ENCODE data around the gene PDE4B.
"Not testable (repeated sequence)": the region's sequence is repeated elsewhere in the genome, so short reads cannot be mapped to it uniquely, and the experiment has no call there.

Gene PDE4B

DNA sequence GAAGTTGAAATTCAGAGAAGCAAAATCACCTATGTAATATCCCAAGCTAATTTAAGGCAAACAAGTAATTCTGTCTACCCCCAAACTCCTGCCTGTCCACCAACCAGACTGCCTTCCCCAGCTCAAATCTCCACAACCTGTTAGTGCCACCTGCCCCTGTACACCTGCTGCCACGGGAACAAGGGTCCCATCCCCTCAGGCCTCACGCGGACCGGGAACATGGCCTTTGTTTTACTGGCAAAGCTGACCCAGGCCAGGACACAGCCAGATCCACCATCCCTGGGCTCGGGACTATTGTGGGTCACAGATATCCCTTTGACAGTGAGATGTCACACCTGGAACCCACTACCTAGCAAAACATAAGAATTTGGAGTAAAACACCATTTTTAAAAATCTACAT is 601.9 kb downstream of the PDE4B start:
- H3K4me1 Mint-ChIP-seq: peaks cover 27% of the 10 kb centered on the region
- H3K36me3 Mint-ChIP-seq: no peaks in the 10 kb centered on the region
- no peak for ATAC-seq
- DNase-seq (ENCODE audit: low spot score in 2 of 2): no peak
- H3K4me3 Mint-ChIP-seq: no peak overlapping the region
- peaks cover 1% of the 10 kb centered on the region for H3K9me3 Mint-ChIP-seq
- no peak overlapping the region for H3K27ac Mint-ChIP-seq

DNA sequence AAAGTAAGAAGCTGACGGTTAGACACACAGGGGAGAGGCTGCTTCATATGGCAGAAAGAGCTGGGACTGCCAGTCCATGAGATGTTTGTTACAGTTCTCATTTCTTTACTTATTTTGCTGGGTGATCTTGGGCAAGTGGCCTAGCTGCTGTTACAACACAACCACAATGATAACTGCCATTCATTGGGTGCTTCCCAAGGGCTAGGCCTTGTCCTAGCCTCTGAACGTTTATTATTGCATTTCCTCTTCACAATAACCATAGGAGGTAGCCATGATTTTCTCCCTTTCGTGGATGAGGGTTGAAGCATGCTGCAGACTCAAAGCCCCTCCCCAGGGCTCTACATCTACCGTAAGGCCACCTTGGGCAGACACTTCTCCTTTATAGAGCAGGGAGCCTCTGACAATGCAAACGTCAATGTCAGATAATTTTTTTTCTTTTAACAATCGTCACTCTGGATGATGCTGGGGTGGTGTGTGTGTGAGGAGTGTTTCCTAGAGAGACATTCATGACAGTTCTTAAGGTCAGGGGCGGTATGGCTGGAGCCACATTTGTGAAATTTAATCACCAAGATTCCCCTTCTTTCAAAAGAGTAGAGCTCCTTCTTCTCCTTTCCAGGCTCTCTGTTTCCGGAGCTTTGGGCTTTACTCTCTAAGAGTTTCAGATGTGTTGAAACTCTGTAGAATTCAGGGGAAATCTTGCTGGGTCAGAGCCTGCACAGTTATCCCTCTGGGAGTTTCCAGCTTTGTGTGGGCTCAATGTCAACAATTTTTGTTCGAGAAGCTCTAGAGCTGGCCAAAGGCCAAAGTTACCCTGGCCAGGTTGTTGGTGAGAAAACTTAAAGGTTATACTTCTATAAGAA is 602.7 kb downstream of the PDE4B start:
- H3K9me3 Mint-ChIP-seq: no peaks in the 10 kb centered on the region
- no peak for ATAC-seq
- no peak overlapping the region for H3K27ac Mint-ChIP-seq
- peaks cover 32% of the 10 kb centered on the region for H3K4me1 Mint-ChIP-seq
- no peak for DNase-seq (ENCODE audit: low spot score in 2 of 2)
- no peak overlapping the region for H3K4me3 Mint-ChIP-seq
- no peaks in the 10 kb centered on the region for H3K36me3 Mint-ChIP-seq

DNA sequence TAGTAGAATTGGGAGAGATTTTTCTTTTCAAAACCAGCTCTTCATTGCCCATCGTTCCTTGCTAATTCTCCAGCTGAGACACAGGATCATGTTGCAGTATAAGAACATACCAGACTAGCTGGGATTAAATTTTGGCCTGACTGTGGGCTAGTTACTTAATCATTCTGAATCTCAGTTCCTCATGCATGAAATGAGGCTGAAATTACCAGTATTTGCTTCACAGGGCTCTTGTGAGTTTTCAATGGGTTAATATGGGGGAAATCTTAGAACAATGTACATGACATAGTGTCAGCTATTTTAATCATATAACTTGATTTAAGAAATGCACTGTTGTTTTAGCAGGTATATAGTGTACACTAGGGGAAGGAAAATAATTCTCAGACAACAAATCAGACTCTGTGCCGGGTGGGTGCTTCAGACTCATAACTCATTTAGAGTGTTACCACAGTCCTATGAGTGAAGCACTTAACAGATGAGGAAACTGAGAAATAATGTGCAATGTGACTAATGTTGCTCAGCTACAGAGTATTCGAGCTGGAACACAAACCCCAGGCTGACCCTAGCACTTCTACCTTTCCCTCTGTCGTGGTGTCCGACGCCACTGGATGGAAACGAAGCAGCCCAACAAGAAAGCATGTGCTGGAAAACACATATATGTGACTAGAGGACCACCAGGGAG is 603.7 kb downstream of the PDE4B start:
- Mint-ChIP-seq H3K27ac (peak overlapping the region; percentile 17), H3K4me1 (peaks cover 41% of the 10 kb centered on the region), H3K36me3 (no peaks in the 10 kb centered on the region), H3K9me3 (no peaks in the 10 kb centered on the region), H3K4me3 (no peak overlapping the region)
- peak; percentile 90 for ATAC-seq
- DNase-seq (ENCODE audit: low spot score in 2 of 2): no peak

DNA sequence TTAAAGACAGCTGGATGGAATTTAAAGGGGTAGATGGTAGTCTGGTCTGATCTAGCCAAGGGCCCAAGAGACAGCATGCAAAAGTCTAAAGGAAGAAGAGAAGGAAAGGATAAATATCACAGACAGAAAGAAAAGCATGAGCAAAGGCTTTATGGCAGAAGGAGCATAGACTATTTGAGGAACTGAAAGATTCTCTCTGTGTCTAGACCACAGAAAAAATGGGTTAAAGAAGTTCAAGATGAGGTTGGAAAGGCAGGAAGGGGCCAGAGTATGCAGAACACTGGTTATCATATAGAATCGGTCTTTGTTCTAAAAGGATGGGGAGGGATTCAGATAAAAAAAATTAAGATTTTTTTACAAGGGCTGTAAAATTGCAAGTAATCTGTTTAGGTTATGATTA is 604.5 kb downstream of the PDE4B start:
- DNase-seq (ENCODE audit: low spot score in 2 of 2) (no peak), ATAC-seq (no peak)
- Mint-ChIP-seq H3K4me3 (no peak overlapping the region), H3K36me3 (no peaks in the 10 kb centered on the region), H3K4me1 (peaks cover 44% of the 10 kb centered on the region), H3K27ac (peak overlapping the region; percentile 17), H3K9me3 (no peaks in the 10 kb centered on the region)

DNA sequence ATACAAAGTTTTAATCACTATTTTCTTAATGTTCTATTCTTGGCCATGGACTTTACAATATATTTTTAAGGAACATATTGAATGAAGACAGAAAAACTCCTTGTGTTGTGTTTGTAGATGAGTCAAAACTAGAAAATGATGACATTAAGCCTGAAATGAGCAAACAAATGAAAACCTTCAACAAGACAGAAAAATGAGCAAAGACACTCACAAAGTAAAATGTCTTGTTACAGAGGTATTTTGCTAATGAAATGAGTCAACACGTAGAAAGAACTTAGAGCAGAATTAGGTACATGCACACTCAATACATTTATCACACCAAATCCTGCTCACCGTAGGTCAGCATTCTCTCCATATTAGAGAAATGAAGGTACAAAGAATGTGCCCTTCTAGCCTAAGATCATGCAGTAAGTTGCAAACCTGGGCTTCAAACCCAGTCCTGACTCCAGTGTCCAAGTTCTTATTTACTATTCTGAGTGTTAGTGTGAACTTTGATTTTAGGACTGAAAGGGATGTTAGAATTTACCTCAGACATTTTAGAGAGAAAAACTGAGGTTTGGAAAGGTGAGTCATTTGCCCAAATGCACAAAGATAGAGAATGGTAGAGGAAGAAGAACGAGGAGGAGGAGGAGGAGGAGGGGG is 607.3 kb downstream of the PDE4B start:
- DNase-seq (ENCODE audit: low spot score in 2 of 2) (peak in 1 of 2 donors; percentile 58), ATAC-seq (peak; percentile 87)
- Mint-ChIP-seq H3K4me1 (peaks cover 45% of the 10 kb centered on the region), H3K9me3 (no peaks in the 10 kb centered on the region), H3K27ac (peak overlapping the region; percentile 85), H3K4me3 (peak overlapping the region; percentile 50), H3K36me3 (no peaks in the 10 kb centered on the region)

DNA sequence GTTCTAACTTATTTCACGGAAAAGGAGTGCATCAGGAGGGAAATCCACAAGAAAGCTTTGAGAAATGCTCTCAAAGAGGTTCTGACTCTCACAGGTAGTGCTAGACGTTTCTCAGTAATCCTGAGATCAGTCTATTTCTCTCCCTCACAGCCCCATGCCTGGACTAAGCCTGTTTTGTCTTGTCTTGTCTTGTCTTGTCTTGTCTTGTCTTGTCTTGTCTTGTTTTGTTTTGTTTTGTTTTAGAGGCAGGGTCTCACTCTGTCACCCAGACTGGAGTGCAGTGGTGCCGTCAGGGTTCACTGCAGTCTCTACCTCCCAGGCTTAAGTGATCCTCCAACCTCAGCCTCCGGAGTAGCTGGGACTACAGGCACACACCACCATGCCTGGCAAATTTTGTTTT is 608.0 kb downstream of the PDE4B start:
- Mint-ChIP-seq H3K9me3 (no peaks in the 10 kb centered on the region), H3K4me3 (peak overlapping the region; percentile 50), H3K4me1 (peaks cover 50% of the 10 kb centered on the region), H3K27ac (peak overlapping the region; percentile 85), H3K36me3 (no peaks in the 10 kb centered on the region)
- DNase-seq (ENCODE audit: low spot score in 2 of 2): no peak
- ATAC-seq: no peak

DNA sequence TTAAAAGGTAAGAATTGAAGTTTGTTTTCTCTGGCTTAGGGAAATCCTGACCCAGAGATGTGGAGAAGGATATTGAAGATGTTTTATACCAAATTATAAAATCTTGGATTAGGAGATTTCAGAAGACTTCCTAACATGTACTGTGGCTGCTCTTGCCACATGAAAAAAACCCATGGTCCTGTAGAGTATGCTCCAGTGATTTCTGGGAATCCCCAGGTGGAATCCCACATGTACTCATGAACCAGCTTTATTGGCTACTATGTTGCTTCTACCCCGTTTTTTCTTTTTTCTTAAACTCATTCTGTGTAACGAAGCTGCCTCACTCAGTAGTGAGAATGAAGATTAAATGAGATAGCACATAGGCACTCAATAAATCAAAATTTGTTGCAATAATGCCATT is 608.5 kb downstream of the PDE4B start:
- Mint-ChIP-seq H3K4me3 (peak overlapping the region; percentile 50), H3K36me3 (no peaks in the 10 kb centered on the region), H3K27ac (peak overlapping the region; percentile 85), H3K4me1 (peaks cover 47% of the 10 kb centered on the region), H3K9me3 (no peaks in the 10 kb centered on the region)
- no peak for ATAC-seq
- no peak for DNase-seq (ENCODE audit: low spot score in 2 of 2)

DNA sequence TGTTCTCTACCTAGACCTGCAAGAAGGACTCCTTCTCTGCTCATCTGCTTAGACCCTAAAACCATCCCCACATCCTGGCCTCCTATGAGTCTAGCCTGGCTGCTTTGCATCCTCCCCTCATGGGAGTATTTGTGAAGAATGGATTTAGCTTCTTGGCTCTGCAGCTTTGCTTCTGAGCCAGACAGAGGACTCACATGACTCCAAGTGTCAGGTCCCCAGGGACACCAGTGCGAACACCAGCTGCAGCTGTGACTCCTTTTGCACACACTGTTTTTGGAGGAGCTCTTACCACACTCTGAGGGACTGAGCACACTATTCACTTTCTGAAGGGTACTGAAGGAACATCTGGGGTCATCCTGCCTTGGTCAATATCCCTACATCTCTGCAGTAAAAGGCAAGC is 609.5 kb downstream of the PDE4B start:
- no peak overlapping the region for H3K4me3 Mint-ChIP-seq
- no peaks in the 10 kb centered on the region for H3K36me3 Mint-ChIP-seq
- H3K27ac Mint-ChIP-seq: no peak overlapping the region
- no peak for DNase-seq (ENCODE audit: low spot score in 2 of 2)
- ATAC-seq: no peak
- peaks cover 37% of the 10 kb centered on the region for H3K4me1 Mint-ChIP-seq
- H3K9me3 Mint-ChIP-seq: no peaks in the 10 kb centered on the region

DNA sequence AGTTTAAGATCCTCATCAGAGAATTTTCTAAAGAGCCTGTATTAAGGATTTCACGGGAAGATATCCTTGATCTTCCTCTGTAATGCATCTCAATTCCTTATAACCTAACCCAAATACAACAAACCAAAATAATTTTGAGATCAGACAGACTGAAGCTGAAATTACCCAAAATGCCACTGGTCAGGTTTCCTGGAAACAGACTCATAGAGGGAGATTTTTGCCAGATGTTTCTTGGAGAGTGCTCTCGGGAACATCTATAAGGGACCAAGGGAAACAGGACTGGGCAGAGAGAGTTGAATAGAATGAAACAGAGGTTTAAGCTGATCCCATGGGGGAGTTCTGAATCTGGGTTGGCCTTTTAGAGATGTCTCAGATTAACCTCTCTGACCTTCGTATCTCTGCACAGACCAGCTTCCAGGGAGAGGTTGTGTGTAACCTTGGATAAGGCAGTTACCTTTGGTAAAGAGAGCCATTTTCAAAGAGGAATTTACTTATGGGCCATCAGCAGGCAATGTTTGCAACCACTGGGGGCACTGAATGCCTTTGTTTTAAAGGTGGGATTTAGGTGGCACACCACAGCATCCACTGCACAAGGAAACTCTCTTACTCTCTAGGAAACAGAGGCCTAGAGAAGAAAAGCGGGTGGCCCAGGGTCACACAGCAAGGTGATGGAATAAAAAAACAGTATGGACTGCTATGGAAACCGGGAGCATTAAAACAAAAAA is 610.5 kb downstream of the PDE4B start:
- ATAC-seq (no peak), DNase-seq (ENCODE audit: low spot score in 2 of 2) (no peak)
- Mint-ChIP-seq H3K4me1 (peaks cover 35% of the 10 kb centered on the region), H3K9me3 (no peaks in the 10 kb centered on the region), H3K36me3 (no peaks in the 10 kb centered on the region), H3K4me3 (no peak overlapping the region), H3K27ac (no peak overlapping the region)

DNA sequence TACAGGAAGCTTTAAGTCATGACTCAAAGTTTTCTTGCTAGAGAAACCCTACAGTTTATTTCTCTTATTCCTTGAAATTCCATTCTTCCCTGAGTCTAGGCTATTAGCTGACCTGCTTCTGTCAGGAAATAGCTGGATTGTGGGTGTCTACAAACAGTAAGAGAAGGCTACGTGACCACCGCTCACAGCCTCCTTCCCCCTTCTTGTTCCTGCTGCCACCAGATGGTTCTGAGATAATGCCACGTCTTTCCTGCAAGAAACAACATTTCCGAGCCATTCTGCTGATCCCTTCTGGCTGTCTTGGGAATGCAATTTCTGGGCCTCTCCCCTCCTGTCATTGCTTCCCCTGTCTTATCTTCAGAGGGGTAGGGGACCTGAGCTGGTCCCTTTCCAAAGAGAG is 612.4 kb downstream of the PDE4B start:
- Mint-ChIP-seq H3K9me3 (peaks cover 4% of the 10 kb centered on the region), H3K27ac (peak overlapping the region; percentile 26)
- peak in 1 of 2 donors; percentile 42 for DNase-seq (ENCODE audit: low spot score in 2 of 2)

DNA sequence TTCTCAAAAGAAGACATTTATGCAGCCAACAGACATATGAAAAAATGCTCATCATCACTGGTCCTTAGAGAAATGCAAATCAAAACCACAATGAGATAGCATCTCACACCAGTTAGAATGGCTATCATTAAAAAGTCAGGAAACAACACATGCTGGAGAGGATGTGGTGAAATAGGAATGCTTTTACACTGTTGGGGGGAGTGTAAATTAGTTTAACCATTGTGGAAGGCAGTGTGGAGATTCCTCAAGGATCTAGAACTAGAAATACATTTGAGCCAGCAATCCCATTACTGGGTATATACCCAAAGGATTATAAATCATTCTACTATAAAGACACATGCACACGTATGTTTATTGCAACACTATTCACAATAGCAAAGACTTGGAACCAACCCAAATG is 618.8 kb downstream of the PDE4B start:
- H3K9me3 Mint-ChIP-seq; H3K27ac Mint-ChIP-seq; H3K4me3 Mint-ChIP-seq; DNase-seq (ENCODE audit: low spot score in 2 of 2); ATAC-seq; H3K36me3 Mint-ChIP-seq: not testable (repeated sequence)
- peaks cover 16% of the 10 kb centered on the region for H3K4me1 Mint-ChIP-seq

More for the DNA sequence above, 612.4 kb downstream of the PDE4B start:
- Mint-ChIP-seq H3K4me3 (no peak overlapping the region), H3K36me3 (no peaks in the 10 kb centered on the region), H3K4me1 (peaks cover 28% of the 10 kb centered on the region)
- no peak for ATAC-seq

DNA sequence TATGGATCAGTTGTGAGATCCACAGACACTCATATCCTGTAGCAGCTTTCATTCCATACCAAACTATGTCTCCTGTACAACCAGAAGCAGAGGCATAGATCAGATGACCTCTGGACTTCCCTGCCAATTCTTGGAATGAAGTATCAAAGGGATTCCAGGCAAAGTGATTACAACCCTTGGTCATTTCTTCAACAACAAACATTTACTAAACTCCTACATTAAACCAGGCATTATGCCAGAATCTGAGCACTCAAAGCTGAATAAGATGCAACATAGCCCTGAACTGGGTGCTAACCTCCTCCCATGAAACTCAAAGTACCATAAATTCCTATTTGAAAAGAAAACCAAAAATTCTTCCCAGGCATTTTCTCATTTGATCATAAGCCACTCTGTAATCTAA is 620.0 kb downstream of the PDE4B start:
- Mint-ChIP-seq H3K27ac (no peak overlapping the region), H3K9me3 (peaks cover 11% of the 10 kb centered on the region), H3K36me3 (no peaks in the 10 kb centered on the region), H3K4me1 (peaks cover 16% of the 10 kb centered on the region), H3K4me3 (no peak overlapping the region)
- DNase-seq (ENCODE audit: low spot score in 2 of 2) (no peak), ATAC-seq (no peak)

DNA sequence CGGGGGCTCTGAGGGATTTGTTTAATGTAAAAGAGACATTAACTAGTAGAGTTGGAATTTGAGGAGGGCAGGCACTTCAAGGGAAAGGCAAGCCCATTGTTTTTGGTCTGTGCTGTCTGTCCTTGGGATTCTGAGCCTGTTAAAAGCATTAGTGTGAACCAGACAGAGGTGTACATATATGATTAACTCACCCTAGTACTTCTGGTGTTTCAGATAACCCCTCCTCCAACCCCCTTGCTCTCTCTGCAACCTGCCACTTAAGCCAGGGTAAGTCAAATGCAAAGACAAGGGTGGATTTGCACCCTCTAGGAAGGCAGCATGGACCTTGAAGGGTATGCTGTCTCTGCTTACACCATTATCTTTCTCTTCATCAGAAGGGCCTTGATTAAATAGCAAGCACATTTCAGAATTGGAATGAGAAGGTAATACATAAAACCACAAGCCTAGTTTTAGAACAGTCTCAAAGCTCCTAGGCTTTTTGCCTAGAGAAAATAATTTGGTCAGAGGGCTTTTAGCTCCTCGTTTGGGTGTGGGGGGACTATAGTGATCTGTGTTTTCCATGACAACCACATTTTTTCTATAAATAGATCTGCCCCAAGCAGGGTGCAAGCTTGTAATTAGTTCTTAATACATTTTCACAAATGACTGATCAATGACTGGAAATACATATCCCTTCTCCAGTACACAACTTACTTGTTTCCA is 620.6 kb downstream of the PDE4B start:
- Mint-ChIP-seq H3K4me3 (no peak overlapping the region), H3K9me3 (peaks cover 15% of the 10 kb centered on the region), H3K36me3 (no peaks in the 10 kb centered on the region), H3K27ac (no peak overlapping the region), H3K4me1 (peaks cover 16% of the 10 kb centered on the region)
- ATAC-seq (no peak), DNase-seq (ENCODE audit: low spot score in 2 of 2) (no peak)

DNA sequence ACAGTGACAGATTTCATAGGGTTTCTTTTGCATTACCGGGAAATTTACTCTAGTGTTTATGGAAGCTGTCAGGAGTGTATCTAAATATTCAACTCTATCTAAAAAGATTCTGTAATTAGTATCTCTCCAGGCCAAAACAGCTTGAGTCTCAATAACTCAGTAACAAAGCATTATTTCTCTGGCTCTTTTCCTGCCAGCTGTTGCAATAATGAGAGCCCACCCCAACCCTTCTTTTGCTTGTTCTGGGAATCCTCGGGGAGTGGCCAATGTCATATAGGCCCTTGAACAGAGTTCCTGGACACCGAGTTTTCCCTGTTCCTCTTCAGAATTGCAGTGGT is 621.1 kb downstream of the PDE4B start:
- H3K9me3 Mint-ChIP-seq: peaks cover 21% of the 10 kb centered on the region
- H3K36me3 Mint-ChIP-seq: no peaks in the 10 kb centered on the region
- peaks cover 16% of the 10 kb centered on the region for H3K4me1 Mint-ChIP-seq
- no peak overlapping the region for H3K27ac Mint-ChIP-seq
- no peak overlapping the region for H3K4me3 Mint-ChIP-seq
- ATAC-seq (no peak), DNase-seq (ENCODE audit: low spot score in 2 of 2) (no peak)

DNA sequence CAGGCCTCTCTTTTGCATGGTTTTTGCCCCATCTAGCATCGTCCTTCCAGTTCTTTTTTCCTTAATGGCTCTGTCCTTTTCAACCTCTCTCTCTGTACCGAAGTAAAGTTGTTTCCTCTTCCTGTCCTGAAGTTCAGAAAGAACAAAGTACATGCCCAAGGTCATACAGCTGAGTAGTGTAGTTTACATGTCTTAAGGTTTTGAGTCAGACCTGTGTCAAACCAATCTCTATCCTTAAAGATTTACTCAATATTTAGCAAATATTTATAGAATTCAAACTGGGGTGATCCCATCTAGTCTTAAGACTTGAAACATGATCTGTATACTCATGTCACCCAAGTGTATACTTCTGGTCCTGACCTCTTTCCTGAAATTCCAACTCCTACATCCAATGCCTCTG is 622.6 kb downstream of the PDE4B start:
- H3K4me3 Mint-ChIP-seq: no peak overlapping the region
- peaks cover 13% of the 10 kb centered on the region for H3K4me1 Mint-ChIP-seq
- peaks cover 23% of the 10 kb centered on the region for H3K9me3 Mint-ChIP-seq
- no peak for DNase-seq (ENCODE audit: low spot score in 2 of 2)
- H3K36me3 Mint-ChIP-seq: no peaks in the 10 kb centered on the region
- ATAC-seq: no peak
- H3K27ac Mint-ChIP-seq: no peak overlapping the region

All from stimulated activated effector memory CD8-positive, alpha-beta T cell treated with anti-CD3 and anti-CD28 coated beads, Interleukin-12 subunit alpha, Interleukin-12 subunit beta, amount 100 ng/mL, for 72 hours (primary cell).